ENCODE data around the gene FGD2. TPM values are rescaled to one million over a fixed set of nuclear protein-coding genes. Genes with fewer than 3 reads are reported as not detected.

The FGD2 gene
- polyA plus RNA-seq, 1 donor from 2014 or later, result not detected

GRCh38 chr6:37014667-37015066 lies 9.2 kb downstream of the FGD2 start:
- Histone ChIP-seq H3K79me2 (replicated peaks; ENCODE audit: insufficient read depth, low read length) (no peaks in the 10 kb centered on the region), H4K20me1 (ENCODE audit: insufficient read depth) (no peaks in the 10 kb centered on the region), H3K4me2 (ENCODE audit: low read length) (no peak overlapping the region), H3F3A (ENCODE audit: insufficient read depth, low read length, poor library complexity, severe bottlenecking) (no peaks in the 10 kb centered on the region), H3K27me3 (ENCODE audit: insufficient read depth, low read depth, low read length) (no peaks in the 10 kb centered on the region), H3K36me3 (ENCODE audit: insufficient read depth, low read length) (no peaks in the 10 kb centered on the region), H3K9ac (ENCODE audit: low read length) (no peak overlapping the region), H2AFZ (ENCODE audit: low read depth, low read length) (no peak overlapping the region), H3K27ac (ENCODE audit: low read length) (no peak overlapping the region), H3K4me3 (ENCODE audit: low read length) (no peak overlapping the region), H3K9me2 (ENCODE audit: insufficient read depth, low read length) (no peaks in the 10 kb centered on the region), H3K9me3 (ENCODE audit: low read length) (no peaks in the 10 kb centered on the region)
- no peak for TF ChIP-seq EP300 (conservative IDR thresholded peaks at IDR 0.05; ENCODE audit: poor library complexity, severe bottlenecking)

- no peaks in the 10 kb centered on the region for H3K9me3 ChIP-seq (ENCODE audit: low read length)
- H3K4me2 ChIP-seq (ENCODE audit: low read length), result no peak overlapping the region
- no peak overlapping the region for H3K9ac ChIP-seq (ENCODE audit: low read length)
- TF ChIP-seq RAD21 (conservative IDR thresholded peaks at IDR 0.05) (no peak), MXI1 (conservative IDR thresholded peaks at IDR 0.05; ENCODE audit: poor library complexity, severe bottlenecking) (no peak), CTCF (IDR thresholded peaks at IDR 0.05; ENCODE audit: poor library complexity, severe bottlenecking) (no peak), SMC3 (conservative IDR thresholded peaks at IDR 0.05; ENCODE audit: poor library complexity) (no peak), POLR2AphosphoS5 (IDR thresholded peaks at IDR 0.05) (no peak), EP300 (conservative IDR thresholded peaks at IDR 0.05; ENCODE audit: poor library complexity, severe bottlenecking) (no peak), EZH2 (IDR thresholded peaks at IDR 0.05; ENCODE audit: borderline replicate concordance, insufficient read depth, low read length, poor library complexity, severe bottlenecking) (no peak), TAF1 (IDR thresholded peaks at IDR 0.05; ENCODE audit: low read depth) (no peak), REST (IDR thresholded peaks at IDR 0.05; ENCODE audit: borderline replicate concordance) (no peak)
- H3K27me3 ChIP-seq (ENCODE audit: insufficient read depth, low read depth, low read length), result no peaks in the 10 kb centered on the region
- H3K4me3 ChIP-seq (ENCODE audit: low read length), result no peak overlapping the region
- no peak overlapping the region for H2AFZ ChIP-seq (ENCODE audit: low read depth, low read length)
- no peaks in the 10 kb centered on the region for H3K36me3 ChIP-seq (ENCODE audit: insufficient read depth, low read length)
- no peaks in the 10 kb centered on the region for H3K9me2 ChIP-seq (ENCODE audit: insufficient read depth, low read length)
- no peak overlapping the region for H3K27ac ChIP-seq (ENCODE audit: low read length)
- no peaks in the 10 kb centered on the region for H4K20me1 ChIP-seq (ENCODE audit: insufficient read depth)
- no peaks in the 10 kb centered on the region for H3K79me2 ChIP-seq (replicated peaks; ENCODE audit: insufficient read depth, low read length)
- H3F3A ChIP-seq (ENCODE audit: insufficient read depth, low read length, poor library complexity, severe bottlenecking), result no peaks in the 10 kb centered on the region
Observed at GRCh38 chr6:37015532-37015931, 10.1 kb downstream of the FGD2 start.

GRCh38 chr6:37016995-37017394 lies 11.5 kb downstream of the FGD2 start:
- Histone ChIP-seq H3K9ac (ENCODE audit: low read length) (peak overlapping the region; percentile 55), H4K20me1 (ENCODE audit: insufficient read depth) (no peaks in the 10 kb centered on the region), H3K4me2 (ENCODE audit: low read length) (no peak overlapping the region), H3K27ac (ENCODE audit: low read length) (peak overlapping the region; percentile 70), H3K9me2 (ENCODE audit: insufficient read depth, low read length) (no peaks in the 10 kb centered on the region), H3F3A (ENCODE audit: insufficient read depth, low read length, poor library complexity, severe bottlenecking) (no peaks in the 10 kb centered on the region), H3K36me3 (ENCODE audit: insufficient read depth, low read length) (no peaks in the 10 kb centered on the region), H2AFZ (ENCODE audit: low read depth, low read length) (no peak overlapping the region), H3K9me3 (ENCODE audit: low read length) (no peaks in the 10 kb centered on the region), H3K4me3 (ENCODE audit: low read length) (no peak overlapping the region), H3K27me3 (ENCODE audit: insufficient read depth, low read depth, low read length) (no peaks in the 10 kb centered on the region), H3K79me2 (replicated peaks; ENCODE audit: insufficient read depth, low read length) (no peaks in the 10 kb centered on the region)
- TF ChIP-seq TAF1 (IDR thresholded peaks at IDR 0.05; ENCODE audit: low read depth) (no peak), EP300 (conservative IDR thresholded peaks at IDR 0.05; ENCODE audit: poor library complexity, severe bottlenecking) (no peak), CTCF (IDR thresholded peaks at IDR 0.05; ENCODE audit: poor library complexity, severe bottlenecking) (no peak), POLR2AphosphoS5 (IDR thresholded peaks at IDR 0.05) (no peak)

Measured in neural cell (in vitro differentiated cells).